H4 (cell line): ENCODE measurements around the gene AWAT1. TPM values are rescaled to one million over a fixed set of nuclear protein-coding genes. Genes with fewer than 3 reads are reported as not detected.
A peak's percentile ranks its signal among the peaks of the same experiment; 100 is the strongest.
"Not testable (repeated sequence)": the region's sequence is repeated elsewhere in the genome, so short reads cannot be mapped to it uniquely, and the experiment has no call there.

Experiments
- DNase-seq: peaks from one replicate; pipeline ENCODE4 v3.0.0-alpha.2; 2015; ENCODE audit warnings: low spot score
- total RNA-seq: library from RNA; depleted of rRNA; stranded (reverse); fragments of >200 nt; shearing (Covaris generic); gene quantifications from 2 replicates; pipeline ENCODE4 v1.2.3, GENCODE V29; 2014; rRNA removed

The AWAT1 gene
- total RNA-seq, result not detected in 2 replicates

DNA sequence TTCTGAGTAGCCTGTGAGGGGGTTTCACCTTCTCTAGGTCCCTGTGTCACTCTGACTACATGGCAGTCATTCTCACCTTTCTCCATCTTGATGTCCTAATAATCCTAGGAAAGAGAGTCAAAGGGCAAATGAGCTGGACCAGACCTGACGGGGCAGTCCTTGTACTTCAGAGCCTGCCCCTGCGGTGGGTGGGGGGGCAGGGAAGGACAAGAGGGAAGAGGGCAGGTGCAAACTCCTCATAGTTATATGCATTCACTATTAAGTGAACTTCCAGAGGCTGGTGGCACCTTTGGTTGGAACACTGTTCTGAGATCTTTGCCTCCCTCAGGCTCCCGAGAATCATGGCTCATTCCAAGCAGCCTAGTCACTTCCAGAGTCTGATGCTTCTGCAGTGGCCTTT, at the start of gene AWAT1:
Gene AWAT1, plus strand, starts transcription at position 301 of the 400 bp plus-strand sequence. Its CDS starts 41 bp downstream, at position 342.
- DNase-seq, result no peak

DNA sequence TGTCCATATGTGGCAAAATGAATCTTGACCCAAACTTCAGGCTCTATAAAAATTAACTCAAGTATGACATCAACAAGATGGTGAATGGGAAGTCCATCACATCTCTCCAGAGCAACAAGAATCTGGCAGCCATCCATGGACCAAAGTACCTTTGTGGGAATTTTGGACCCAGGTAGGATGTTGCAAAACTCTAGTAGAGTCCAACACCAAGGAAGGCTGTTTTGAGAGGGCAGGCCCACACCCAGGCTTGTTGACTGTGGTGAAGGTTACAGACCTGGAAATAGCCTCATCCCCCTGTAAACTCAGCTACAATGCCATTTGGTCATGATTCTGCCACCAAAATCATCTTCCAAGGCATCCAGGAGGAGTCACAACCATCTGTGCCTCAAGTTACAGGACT, 44.2 kb upstream of the AWAT1 start:
- DNase-seq, result no peak

DNA sequence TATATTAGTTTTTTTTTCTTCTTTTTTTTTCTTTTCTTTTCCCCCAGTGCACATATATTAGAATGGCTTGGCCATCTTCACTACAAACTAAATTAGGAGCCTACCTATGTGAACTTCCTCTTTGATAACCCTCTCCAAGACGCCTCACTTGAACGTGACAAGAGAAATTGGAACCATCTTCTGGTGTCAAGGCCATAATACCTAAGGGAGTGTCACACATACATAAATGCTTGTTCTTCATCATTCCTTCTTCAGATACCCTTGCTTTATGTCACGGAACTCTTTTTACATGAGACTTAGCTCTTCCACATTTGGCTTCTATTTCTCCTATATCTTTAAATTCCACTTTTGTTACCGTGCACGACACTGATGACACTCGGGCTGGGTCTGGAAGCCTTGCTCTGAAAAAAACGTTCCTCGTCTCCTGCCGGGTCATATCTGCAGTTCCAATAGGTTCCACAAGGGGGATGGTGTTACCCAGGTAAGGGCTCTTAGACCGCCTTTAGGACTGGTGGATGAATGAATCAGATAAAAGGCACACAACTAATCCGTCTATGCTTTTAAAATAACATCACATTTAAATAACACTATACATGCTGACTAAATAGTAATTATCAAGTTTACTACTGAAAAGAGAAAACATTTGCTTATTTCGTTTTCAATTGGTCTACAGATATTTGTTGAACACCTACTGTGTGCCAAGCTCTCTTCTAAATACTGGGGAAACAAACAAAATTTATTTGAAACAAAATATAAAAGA, 37.3 kb upstream of the AWAT1 start:
- peak; percentile 52 for DNase-seq

DNA sequence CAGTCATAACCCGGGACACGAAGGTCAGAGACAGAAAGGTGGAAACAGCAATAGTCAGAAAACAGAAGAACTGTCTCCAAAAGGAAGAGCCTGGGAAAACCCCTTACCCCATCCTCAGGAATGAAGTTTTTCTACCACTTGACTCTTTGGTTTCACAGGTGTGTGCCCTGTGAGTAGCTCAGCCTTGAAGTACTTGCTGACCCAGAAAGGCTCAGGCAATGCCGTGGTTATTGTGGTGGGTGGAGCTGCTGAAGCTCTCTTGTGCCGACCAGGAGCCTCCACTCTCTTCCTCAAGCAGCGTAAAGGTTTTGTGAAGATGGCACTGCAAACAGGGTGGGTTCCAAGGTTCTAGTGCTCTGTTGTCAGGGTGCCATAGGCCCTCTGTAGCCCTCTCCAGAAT, 32.7 kb upstream of the AWAT1 start:
- DNase-seq, result no peak

DNA sequence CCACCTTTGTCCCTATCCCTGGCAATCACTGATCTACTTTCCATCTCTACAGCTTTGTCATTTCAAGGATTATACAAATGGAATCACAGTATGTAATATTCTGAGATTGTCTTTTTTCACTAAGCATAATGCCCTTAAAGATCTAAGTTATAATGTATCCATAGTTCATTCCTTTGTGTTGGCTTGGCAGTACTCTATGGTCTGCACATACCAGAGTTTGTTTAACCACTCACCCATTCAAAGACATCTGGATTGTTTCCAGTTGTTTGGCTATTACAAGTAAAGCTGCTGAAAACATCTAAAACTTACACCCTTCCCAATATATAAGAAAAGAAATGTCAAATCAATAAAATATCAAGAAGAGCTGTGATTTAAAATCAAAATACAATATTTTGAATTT, 26.0 kb upstream of the AWAT1 start:
- no peak for DNase-seq

DNA sequence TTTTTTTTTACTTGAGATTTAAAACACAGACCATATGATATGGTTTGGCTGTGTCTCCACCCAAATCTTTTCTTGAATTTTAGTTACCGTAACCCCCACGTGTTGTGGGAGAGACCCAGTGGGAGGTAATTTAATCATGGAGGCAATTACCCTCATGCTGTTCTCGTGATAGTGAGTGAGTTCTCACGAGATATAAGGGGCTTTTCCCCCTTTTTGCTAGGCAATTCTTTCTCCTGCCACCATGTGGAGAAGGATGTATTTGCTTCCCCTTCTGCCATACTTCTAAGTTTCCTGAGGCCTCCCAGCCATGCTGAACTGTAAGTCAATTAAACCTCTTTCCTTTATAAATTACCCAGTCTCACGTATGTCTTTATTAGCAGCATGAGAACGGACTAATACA, 24.9 kb upstream of the AWAT1 start:
- DNase-seq, result not testable (repeated sequence)

DNA sequence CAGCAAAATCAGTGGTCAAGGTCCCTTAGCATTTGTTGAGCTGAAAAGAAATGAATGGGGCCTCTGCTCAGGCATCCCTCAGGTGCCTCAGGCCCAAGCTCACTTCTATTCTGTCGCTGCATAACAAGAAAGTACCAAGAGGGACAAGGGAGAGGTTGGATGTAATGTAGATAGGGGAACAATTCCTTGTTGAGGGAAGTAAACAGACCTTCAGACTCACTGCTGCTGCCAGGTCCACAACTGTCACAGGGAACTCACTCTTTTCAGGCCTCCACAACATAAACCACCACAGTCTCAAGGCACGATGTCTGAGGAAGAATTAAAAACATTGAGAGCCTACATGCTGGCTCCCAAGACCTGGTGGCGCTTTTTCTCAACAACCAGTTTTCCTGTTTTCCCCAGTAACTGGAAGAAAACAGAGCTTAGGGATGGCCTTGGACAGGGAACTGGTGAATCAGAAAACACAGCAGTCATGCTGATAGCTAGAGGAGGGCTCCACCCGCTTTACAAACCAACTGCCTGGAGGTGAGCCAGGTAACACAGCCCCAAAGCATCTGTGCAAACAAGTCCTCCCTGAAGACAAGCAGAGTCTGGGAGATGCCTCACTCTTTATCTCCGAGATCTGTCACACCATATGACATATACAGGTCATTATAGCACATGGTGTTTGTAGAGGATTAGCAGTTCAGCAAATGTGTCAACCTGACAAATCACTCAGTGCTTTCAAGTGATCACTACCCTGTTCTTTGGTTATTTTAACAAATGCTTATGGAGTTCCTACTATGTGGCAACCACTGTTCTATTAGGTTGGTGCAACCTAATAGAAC, 14.3 kb upstream of the AWAT1 start:
- no peak for DNase-seq

DNA sequence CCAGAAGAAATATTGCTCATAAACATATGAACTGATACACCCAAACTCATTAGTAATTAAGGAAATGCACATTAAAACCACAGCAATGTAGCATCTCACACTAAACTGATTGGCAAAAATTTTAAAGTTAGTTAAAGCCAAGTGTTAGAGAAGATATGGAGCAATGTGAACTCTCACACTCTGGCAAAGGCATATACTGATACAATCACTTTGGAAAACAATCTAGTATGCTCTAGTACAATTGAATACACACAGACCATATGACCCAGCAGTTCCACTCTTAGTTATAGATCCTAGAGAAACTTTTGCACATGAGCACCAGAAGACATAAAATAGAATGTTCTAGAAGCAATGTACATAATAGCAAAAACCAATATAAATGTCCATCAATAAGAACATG, 8.4 kb upstream of the AWAT1 start:
- DNase-seq, result no peak

DNA sequence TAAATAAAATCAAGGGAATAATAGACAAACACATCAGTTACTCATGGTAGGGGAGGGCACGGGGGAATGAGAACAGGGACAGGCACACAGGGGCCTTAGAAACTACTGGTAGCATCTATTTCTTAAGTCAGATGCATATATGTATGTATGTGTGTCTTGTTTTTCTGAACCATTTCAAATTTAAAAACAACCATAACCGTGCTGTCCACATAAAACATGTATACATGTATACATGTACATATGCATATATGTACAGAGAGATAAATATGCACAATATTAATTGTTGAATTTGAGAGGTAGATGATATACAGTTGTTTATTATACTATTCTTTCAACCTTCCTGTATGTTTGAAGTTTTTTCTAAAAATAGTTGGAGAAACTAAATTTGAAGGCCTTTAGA, 7.8 kb upstream of the AWAT1 start:
- DNase-seq, result no peak

DNA sequence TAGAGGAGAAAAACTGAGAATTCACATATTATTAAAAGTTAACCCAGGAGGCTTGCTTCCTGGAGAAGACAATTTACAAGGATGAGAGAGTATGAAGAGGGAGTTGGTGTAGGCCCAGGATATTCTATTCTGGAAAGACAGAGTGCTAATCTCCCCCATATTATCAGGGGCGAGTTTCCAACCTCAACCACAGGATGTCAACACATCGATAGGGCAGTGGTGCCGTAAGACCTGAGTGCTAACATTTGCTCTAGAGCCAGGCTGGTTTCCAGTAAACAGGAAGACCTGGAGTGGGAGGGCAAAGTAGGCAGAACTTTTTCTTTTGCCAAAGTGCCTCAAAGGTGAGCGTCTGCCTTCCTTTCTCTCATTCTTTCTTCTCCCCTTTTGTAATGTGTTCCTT, 2.8 kb upstream of the AWAT1 start:
- DNase-seq, result peak; percentile 25

DNA sequence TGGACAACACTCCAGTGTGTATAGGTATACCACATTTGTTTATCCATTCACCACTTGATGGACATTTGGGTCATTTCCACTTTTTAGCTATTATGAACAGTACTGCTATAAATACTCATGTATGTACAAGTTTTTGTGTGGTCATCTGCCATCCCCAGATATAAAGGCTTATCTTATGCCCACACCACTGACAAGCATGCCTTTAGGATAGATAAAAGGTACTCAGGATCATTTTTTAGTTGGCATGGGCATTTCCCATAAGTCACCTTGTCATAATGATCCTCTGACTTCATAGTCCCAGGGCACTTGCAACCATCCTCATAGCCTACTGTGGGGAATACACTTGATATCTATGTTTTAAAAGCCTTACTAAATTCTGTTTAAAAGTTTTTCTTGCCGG, 6.3 kb downstream of the AWAT1 start:
- no peak for DNase-seq

DNA sequence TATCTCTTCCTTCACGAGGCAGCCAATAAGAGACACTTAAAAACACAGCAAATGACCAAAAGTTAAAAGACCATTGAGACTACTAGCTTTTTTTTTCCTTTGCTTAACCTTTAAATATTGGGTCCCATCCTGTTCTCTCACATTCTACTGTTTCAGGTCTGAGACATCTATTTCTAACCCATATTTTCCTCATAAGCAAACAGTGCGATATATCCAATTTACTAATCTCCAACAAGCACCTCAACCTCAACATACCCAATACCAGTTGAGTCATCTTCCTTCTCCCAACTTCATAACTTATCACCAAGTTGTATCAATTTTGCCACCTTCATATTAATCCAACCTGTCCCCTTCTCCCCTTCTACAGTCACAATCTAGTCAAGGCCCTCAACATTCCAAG, 7.0 kb downstream of the AWAT1 start:
- DNase-seq, result no peak

DNA sequence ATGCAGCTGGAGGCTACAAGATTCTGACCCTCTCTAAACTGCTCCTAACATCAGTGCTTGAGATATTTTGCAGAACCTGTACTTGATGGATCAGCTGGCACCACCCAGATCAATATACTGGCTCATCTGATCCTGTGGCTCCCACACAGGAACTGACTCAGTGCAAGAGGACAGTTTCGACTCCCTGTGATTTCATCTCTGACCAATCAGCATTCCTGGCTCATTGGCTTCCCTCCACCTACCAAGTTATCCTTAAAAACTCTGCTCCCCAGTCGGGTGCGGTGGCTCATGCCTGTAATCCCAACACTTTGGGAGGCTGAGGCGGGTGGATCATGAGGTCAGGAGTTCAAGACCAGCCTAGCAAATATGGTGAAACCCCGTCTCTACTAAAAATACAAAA, 9.1 kb downstream of the AWAT1 start:
- not testable (repeated sequence) for DNase-seq

DNA sequence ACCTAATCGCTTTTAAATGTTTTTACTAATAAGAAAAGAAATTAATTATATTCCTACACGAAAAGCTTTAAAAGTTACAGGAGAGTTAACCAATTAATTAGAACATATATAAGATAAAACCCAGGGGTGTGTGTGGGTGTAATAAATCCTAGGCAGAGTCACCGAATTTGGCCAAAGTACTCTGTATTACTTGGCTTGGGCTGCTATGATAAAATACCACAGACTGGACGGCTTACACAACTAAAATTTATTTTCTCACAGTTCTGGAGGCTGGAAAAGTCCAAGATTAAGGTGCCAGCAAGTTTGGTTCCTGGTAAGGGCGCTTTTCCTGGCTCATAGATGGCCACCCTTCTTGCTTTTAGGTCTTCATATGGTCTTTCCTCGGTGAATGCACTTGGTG, 10.4 kb downstream of the AWAT1 start:
- no peak for DNase-seq

DNA sequence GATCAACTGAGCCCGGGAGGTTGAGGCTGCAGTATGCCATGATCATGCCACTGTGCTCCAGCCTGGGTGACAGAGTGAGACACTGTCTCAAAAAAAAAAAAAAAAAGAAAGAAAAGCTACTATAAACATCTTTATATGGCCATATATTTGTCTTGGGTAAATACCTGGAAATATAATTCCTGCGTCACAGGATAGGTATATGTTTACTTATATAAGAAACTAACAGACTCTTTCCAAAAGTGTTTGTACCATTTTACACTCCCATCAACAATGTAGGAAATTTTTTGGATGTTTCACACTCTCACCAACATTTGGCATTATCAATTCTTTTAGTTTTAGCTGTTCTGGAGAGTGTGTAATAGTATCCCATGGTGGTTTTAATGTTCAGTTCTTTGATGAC, 12.8 kb downstream of the AWAT1 start:
- no peak for DNase-seq

DNA sequence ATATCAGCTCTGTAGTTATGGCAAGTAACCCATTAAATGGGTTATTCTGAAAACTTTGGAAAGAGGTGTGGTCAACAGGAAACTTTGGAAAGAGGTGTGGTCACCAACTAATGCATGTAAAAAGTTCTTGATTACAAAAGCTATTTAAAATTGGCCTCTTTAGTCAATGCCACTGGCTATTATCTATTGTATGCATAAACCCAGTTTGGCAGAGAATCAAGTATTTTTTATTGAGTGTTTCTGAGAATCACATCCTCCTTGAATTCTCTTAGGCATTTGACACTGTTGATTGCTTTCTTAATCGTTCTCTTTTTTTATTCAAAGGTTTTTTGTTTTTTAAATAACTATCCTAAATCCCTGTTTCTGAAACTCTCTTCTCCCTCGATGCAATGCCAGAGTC, 18.0 kb downstream of the AWAT1 start:
- no peak for DNase-seq

DNA sequence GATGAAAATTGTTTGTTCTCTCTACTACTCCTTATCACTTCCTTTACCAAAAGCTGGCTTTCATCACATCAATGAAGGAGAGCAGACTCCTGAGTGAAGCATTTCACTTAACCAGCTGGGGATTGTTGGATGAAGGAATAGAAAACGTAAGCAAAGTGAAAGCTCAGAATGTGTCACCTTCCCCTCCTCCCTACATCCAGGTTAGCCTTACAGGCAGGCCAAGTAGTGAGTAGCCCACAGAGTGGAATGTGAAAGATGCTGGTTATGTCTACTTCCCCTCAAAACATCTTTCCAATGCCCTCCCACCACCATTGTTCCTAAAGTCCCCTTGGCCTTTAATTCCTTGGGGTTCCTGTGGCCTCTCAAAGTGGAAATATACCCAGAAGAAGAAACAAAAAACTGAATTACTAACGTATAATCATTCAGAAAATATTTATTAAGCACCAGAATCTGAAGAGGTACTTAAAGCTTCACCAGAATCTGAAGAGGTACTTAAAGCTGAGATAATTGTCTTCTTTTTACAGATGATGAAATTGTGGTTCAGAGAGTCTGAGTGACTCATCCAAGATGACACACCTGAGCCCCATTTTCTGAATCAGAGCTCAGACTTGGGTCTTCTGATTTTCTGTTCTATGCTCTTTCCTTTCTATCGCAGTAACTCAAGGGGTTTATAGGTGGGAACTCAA, 19.1 kb downstream of the AWAT1 start:
- no peak for DNase-seq

DNA sequence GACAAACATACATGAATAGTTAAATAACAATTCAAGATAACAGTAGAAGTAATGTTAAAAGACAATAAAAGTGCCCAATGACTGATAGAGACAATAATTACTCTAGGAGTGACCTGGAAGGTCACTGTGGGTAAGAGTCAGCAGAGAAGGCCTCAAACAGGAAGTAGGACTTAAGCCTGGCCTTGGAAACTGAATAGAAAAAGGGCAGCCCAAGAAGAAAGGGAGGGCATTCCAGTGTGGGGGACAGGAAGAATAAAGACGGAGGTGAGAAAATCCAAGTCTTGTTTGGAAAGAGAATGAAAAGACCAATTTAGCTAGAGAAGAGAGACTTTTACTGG, 19.6 kb downstream of the AWAT1 start:
- no peak for DNase-seq

DNA sequence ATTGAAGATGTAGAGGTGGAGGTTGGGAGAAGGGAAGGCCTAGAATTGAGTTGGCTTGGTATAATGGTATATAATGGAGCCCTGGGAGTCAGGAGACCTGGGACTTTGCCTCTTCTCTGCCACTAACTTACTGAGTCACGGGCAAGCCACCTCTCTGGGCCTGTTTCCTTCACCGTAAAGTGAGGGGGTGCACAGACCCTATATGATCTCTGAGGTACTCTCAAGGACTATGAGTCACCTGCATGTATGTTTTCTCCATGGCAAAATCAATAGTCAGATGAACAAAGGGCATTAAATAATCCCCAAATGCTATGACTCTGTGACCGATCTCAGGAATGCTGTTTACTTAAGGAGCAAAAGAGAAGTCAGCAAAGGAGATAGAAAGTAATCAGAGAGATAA, 20.5 kb downstream of the AWAT1 start:
- DNase-seq, result no peak

DNA sequence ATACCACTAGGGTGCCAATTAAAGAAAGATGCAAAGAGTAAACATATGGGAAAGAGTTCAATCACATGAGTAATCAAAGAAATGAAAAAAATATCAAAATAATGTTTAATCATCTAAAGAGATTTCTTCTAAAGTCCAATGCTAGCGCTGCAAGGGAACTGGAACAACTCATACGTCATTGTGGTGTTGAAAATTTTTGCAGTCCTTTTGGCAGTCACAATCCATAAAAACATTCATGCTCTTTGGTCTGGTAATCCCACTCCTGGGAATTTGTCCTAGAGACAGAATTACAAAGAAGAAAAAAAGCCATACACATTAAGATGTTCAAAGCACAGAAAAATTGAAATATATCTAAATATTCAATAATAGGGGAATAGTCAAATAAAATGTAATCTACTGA, 21.0 kb downstream of the AWAT1 start:
- no peak for DNase-seq

DNA sequence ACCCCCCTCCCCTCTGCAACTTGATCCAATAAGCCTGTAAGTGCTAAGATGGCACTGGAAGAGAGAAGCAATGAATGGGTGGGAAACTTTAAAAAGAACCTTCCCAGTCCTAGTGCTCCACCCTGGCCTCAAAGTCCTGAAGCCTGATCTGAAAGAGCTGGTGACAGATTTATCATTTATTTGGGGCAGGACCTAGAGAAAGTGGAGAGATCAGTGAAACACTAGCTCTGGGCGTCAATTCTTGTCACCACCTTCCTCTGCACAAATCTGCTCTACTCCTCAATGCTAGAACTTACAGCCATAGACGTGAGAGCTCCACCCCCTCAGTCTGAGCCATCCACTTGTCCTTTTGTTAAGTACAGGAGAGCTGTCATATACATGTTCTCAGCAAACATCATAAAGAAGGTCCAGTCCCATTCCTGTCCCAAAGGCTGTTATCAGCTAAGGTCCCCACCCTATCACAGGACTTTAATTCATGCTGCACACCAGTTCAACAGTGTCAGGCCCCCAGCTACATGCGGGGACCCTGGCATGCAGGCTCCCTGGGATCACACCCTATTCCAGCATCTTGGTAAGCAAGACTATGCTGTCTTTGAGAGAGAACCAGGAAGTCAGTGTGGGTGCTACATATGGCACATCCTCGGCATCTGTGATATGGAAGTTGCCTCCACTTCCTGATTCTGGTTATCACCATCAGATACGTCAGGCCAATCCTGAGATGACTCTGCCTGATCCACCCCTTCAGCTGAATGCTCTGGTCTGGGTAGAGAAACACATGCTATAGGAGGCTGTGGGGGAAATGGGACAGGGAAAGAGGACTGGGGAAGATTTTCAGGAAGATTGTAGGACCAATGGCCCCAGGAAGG, 23.2 kb downstream of the AWAT1 start:
- no peak for DNase-seq

DNA sequence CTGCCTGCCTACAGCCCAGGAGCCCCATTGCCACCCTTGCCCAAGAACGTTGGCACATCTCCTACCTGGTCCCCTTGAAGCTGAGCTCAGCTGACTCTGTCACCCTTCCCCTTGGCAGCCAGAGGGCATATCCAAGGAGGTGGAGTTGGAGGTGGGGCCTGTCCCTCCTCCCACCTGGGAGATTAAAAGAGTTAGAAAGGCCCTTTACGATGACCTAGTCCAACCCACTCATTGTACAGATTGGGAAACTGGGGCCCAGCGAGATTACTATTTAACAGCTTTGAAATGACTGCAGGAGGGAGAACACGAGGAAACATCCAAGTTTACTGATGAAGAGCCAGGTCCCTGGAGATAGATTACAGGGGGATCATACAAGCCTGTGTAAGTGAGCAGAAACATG, 25.6 kb downstream of the AWAT1 start, which contains the start of gene P2RY4:
Gene P2RY4, minus strand, starts transcription at position 101 of the 400 bp plus-strand sequence. CDS start 580 bp downstream, outside the sequence.
- DNase-seq, result no peak
